Fibroblast of villous mesenchyme (primary cell): ENCODE measurements around the gene WNT8B. TPM values are rescaled to one million over a fixed set of nuclear protein-coding genes. Genes with fewer than 3 reads are reported as not detected.
A peak's percentile ranks its signal among the peaks of the same experiment; 100 is the strongest.

Experiments
- DNase-seq: peaks from one replicate; pipeline ENCODE4 v3.0.0-alpha.2; 2010; ENCODE audit warnings: low read depth
- H3K4me3 ChIP-seq: 2 replicates; pipeline ENCODE4 v1.5.1; 2011; ENCODE audit warnings: low read depth, mild to moderate bottlenecking, low read length
- total RNA-seq: library from RNA; depleted of rRNA; stranded (reverse); fragments of >200 nt; gene quantifications from 2 replicates; pipeline ENCODE4 v1.2.3, GENCODE V29; 2012
- TF ChIP-seq, protein P1 (sequence below): IDR thresholded peaks from 2 replicates; pipeline ENCODE4 v1.5.1; 2012; ENCODE audit warnings: low read depth, mild to moderate bottlenecking, low read length; ENCODE audit not compliant: insufficient read depth

The WNT8B gene, protein sequence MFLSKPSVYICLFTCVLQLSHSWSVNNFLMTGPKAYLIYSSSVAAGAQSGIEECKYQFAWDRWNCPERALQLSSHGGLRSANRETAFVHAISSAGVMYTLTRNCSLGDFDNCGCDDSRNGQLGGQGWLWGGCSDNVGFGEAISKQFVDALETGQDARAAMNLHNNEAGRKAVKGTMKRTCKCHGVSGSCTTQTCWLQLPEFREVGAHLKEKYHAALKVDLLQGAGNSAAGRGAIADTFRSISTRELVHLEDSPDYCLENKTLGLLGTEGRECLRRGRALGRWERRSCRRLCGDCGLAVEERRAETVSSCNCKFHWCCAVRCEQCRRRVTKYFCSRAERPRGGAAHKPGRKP
- total RNA-seq: not detected in 2 replicates

DNA sequence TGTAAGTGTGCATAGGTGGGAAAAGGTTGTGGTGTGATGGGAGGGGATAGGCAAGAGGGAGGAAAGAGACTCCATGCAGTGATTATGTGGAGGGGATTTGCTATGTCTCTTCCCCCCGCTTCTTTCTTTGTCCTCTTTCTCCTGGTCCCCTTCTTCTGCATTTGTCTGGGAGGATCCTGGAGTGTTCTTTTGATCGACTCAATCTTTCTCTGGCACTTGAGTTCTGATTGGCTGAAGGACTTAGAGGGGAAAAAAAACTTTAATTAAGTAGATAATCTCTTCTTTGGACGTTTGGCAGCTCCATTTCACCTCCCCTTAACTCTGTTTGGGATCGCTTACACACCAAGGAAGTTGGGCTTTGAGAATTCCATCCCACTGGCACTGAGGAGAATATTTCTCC, at the start of gene WNT8B:
Gene WNT8B (plus strand): TSS at position 301 of the 400 bp plus-strand sequence. CDS start 160 bp downstream, outside the sequence.
- DNase-seq: no peak
- TF ChIP-seq, protein P1, sequence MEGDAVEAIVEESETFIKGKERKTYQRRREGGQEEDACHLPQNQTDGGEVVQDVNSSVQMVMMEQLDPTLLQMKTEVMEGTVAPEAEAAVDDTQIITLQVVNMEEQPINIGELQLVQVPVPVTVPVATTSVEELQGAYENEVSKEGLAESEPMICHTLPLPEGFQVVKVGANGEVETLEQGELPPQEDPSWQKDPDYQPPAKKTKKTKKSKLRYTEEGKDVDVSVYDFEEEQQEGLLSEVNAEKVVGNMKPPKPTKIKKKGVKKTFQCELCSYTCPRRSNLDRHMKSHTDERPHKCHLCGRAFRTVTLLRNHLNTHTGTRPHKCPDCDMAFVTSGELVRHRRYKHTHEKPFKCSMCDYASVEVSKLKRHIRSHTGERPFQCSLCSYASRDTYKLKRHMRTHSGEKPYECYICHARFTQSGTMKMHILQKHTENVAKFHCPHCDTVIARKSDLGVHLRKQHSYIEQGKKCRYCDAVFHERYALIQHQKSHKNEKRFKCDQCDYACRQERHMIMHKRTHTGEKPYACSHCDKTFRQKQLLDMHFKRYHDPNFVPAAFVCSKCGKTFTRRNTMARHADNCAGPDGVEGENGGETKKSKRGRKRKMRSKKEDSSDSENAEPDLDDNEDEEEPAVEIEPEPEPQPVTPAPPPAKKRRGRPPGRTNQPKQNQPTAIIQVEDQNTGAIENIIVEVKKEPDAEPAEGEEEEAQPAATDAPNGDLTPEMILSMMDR: no peak

DNA sequence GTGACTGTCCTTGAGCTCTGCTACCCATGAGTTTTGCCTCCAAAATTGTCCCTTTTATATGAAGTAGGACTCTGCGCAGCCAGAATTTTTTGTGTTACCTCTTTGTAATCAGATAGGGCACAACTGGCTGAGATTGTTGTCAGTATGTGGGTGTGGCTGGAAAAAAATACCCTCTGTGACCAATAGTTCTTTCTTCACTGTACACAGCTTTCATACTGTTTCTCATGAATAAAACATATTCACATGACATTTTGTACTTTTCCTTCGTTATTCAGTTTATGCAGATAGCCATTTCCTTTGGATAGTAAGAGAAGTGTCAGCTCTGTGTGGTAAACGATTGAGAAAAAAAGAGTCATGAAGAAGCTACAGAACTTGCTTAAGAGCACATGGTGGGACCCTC, 49.6 kb upstream of the WNT8B start:
- TF ChIP-seq, protein P1: no peak
- no peak for DNase-seq

More for the DNA sequence above, at the start of gene WNT8B:
- no peak within 1 kb of the TSS for H3K4me3 ChIP-seq

DNA sequence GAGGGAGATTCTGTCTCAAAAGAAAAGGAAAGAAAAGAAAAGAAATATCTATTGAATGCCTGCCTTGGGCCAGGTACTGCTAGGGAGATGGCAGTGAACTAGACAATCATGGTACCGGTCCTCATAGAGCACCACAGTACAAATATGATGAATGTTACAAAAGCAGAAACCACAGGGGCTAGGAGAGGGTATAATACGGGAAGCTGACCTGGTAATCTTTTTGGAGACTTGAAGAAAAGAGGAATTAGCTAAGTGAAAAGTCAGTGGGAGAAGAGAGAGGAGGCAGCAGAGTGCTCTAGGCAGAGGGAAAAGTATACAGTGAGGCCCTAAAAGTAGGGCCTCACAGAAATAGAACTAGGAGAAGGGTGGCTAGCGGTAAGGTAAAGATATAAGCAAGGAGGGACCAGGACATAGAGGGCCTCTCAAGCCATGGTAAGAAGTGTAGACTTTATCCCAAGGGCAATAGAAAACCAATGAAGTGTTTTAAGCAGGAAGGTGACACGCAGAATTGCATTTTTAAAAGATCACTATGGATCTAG, 42.8 kb upstream of the WNT8B start:
- TF ChIP-seq, protein P1: no peak
- H3K4me3 ChIP-seq: no peak overlapping the region
- no peak for DNase-seq

More for the DNA sequence above, 49.6 kb upstream of the WNT8B start:
- H3K4me3 ChIP-seq: no peak overlapping the region

DNA sequence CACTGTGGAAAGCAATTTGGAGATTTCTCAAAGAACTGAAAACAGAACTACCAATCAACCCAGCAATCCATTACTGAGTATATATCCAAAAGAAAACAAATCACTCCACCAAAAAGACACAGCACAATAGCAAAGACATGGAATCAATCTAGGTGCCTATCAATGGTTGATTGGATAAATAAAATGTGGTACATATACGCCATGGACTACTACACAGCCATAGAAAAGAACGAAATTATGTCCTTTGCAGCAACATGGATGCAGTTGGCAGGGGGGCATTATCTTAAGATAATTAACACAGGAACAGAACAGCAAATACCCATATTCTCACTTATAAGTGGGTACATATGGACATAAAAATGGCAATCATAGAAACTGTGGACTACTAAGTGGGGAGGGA, 35.4 kb upstream of the WNT8B start:
- TF ChIP-seq, protein P1: no peak
- no peak overlapping the region for H3K4me3 ChIP-seq
- no peak for DNase-seq

DNA sequence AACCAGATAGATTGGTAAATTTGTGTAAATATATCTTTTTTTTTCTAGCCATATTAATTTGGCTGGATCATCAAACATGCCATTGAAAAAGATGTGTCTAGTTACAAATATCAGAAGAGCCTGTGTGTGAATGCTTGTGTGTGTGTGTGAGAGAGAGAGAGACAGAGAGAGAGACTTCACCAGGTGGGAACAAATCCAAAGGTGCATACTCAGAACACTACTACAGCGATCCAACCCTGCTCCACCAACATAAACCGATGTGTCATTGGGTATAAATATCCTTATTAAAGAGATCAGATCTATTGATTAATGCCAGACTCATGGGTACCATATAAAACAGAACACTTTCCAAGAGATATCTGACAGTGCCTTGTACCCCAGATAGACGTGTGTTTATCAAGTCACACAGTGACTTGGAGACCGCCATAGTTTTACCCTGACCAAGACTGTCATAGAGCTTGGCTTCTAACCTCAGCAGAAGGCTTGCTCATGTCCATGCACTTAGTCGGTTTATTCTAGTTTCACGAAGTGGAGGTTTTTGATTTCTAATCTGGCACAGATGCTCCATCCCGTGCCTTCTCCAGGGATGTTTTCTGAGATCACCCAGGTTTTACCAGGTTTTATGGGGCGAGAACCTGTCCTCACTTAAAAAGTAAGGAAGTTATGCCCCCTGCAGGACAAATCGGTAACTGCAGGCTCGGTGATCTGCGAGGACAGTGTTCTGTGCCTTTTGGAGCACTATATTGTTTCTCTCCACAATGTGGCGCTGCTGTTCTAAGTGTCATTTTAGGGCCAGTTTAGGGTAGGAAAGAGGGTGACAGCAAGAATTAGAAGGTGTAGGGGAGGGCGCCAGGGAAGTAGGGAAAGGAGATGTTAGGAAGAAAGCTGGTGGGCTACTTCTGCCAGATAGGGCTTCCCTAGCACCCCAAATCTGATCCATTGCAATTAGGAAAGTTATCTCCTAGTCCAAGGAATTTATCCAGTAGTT, 29.3 kb upstream of the WNT8B start:
- no peak overlapping the region for H3K4me3 ChIP-seq
- TF ChIP-seq, protein P1: peak; percentile 98
- peak; percentile 94 for DNase-seq

DNA sequence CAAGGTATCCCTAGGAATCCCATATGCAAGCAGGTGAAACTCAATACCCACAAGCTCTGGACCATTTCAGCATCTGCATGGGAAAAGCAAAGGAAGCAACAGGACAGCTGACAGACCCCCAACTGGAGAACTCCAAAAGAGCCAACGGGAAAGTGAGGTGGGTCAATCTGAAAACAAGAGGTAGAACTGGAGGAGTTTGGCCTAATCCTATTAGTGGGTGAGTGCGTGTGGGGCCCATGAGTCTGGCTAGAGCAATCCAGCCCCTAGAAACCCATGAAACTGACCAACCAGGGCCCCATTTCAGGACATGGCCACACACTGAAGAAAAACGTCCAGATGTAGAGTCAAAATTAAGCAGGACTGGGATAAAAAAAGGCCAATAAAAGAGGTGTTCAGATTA, 26.6 kb upstream of the WNT8B start:
- no peak for DNase-seq
- TF ChIP-seq, protein P1: no peak
- H3K4me3 ChIP-seq: no peak overlapping the region
